Gastroesophageal sphincter (tissue), 3 donors: ENCODE measurements around the gene ARHGEF6.

Experiments used
- EP300 ChIP-seq: sonication (generic); formaldehyde crosslinking; IDR thresholded peaks from one replicate; pipeline ENCODE4 v1.6.1; 2017; ENCODE audit warnings: antibody characterized with exemption, mild to moderate bottlenecking
- POLR2A ChIP-seq, 2 donors: fragments of 450-650 bp; IDR thresholded peaks; one replicate each; pipeline ENCODE4 v1.6.1; 2017; ENCODE audit warnings: antibody characterized with exemption in 2 of 2, mild to moderate bottlenecking in 2 of 2, moderate library complexity in 1 of 2
- POLR2AphosphoS5 ChIP-seq: sonication (generic); formaldehyde crosslinking; IDR thresholded peaks from one replicate; pipeline ENCODE4 v1.6.1; 2017; ENCODE audit warnings: antibody characterized with exemption
- TF ChIP-seq, protein P1 (sequence below), 4 experiments: fragments of 200-600 bp in 2 of 4; fragments of 450-650 bp in 2 of 4; sonication (generic) in 1 of 4; IDR thresholded peaks; one replicate each; pipeline ENCODE4 v1.5.1; 2017 to 2019; ENCODE audit warnings: antibody characterized with exemption in 4 of 4, mild to moderate bottlenecking in 2 of 4, moderate library complexity in 2 of 4

DNA sequence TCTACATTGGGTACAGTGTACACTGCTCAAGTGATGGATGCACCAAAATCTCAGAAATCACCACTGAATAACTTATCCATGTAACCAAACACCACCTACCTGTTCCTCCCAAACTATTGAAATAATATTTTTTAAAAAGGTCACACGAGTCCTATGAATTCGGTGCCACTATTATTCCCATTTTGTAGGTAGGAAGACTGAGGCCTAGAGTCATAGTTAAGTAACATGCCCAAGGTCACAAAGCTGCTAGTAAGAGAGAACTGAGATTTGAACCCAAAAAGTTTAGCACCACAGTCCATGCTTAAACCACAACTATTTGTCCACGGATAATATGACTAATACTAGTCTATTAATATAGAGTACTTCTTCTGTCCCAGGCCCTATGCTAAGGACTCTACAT, 2.7 kb downstream of the ARHGEF6 start:
- TF ChIP-seq EP300, result no peak
- TF ChIP-seq POLR2AphosphoS5, result no peak
- no peak for TF ChIP-seq POLR2A (IDR thresholded peaks at IDR 0.05)
- TF ChIP-seq, protein P1, sequence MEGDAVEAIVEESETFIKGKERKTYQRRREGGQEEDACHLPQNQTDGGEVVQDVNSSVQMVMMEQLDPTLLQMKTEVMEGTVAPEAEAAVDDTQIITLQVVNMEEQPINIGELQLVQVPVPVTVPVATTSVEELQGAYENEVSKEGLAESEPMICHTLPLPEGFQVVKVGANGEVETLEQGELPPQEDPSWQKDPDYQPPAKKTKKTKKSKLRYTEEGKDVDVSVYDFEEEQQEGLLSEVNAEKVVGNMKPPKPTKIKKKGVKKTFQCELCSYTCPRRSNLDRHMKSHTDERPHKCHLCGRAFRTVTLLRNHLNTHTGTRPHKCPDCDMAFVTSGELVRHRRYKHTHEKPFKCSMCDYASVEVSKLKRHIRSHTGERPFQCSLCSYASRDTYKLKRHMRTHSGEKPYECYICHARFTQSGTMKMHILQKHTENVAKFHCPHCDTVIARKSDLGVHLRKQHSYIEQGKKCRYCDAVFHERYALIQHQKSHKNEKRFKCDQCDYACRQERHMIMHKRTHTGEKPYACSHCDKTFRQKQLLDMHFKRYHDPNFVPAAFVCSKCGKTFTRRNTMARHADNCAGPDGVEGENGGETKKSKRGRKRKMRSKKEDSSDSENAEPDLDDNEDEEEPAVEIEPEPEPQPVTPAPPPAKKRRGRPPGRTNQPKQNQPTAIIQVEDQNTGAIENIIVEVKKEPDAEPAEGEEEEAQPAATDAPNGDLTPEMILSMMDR (IDR thresholded peaks at IDR 0.05), result no peak
